CD1c-positive myeloid dendritic cell (primary cell): ENCODE results near the gene FRMD8.
A peak's percentile ranks its signal among the peaks of the same experiment; 100 is the strongest.

ENCODE experiments used
- DNase-seq: peaks from one replicate; pipeline ENCODE4 v3.0.0-alpha.2; 2016; ENCODE audit errors: extremely low spot score

FRMD8 gene

DNA sequence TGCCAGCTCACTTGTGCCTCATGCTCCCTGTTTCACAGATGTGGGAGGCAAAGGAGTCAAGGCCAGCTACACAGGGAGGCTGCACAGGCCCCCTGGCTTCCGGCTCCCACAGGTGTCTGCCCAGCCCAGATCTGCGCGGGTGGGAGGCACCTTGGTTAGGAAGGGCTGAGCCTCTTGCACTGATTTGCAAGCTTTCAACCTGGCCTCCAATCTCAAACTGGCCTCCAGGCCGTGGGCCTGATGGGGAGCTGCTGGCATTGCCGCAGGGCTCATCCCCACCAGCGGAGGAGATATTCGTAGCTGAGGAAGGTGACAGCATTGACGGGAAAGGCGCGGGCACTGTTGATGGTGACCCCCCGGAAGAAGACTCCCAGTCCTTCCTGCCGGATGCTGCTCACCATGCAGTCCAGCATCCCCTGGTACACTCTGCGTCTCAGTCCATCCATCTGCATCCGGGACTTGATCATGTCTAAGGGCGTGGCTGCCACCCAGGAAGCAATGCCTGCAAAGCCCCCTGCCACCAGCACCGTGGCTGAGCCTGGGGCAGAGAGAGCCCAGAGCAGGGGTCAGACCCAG, 10.2 kb upstream of the FRMD8 start:
- DNase-seq, result no peak

DNA sequence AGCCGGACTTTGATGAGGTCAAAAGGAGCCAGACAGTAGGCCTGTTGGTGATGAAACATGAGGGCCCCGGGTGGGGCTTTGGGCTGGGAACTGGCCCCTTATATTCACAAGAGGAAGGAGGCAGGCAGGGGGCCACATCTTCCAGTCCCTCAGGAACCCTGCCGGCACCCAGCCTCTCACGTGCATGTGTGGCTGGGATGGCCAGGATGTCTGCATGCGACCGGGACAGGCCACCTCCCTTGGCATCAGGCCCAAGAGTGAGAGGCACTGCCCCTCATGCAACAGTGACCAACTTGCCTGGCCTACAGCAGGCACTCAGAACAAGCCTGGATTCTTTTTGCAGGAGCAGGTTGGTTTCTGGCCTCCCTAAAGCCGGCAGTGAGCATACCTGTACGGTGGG, 9.4 kb upstream of the FRMD8 start:
- no peak for DNase-seq

DNA sequence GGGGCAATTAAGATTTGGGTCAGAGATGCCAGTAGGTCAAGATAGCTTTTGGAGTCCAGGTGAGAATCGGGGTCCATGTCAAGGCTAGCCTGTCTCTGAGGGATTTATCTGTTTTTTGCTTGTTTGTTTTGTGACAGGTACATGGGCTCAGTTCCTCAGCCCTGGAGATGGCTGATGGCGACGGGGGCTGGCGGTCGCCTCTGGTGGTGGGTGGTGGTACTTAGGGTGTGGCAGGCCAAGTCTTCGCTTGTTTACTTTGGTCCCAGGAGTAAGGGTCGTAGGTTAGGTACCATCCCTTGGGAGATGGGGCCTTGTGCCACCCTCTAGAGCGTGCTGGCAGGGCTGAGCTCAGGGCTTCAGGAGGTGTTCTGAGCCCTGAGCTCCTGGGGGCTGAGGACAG, 8.7 kb upstream of the FRMD8 start:
- DNase-seq, result no peak

DNA sequence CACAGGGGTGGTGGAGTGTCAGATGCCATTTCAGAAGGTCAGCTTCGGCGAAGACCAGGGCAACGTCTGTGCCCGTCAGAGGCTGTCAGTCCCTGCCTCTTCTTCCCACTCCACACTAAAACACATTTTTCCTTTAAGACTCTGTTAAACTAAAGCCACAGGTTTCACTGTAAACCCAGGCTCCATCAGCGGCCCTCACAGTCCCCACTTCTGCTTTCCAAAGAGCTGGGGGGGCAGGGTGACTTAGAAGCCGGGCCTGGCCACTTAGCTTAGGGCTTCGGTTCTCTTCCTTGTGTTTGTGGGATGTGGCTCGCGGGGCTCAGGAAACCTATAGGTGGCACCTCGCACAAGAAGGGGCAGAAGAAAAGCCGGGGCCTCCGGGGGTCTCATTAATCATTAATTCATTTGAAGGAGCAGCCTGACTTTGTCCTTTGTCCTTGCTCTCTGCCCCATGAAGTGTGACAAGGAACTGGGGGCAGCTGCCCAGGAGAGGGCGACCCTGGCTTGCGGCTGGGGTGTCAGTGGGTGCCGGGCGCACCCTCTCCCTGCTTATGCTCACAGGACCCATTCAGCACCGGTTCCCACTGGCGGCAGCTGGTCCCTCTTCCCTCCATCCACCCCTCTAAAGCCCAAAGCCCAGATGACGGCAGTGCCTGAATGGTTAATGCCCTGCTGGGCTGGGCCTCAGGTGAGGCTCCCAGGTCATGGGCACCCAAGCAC, 8.1 kb upstream of the FRMD8 start:
- peak; percentile 85 for DNase-seq

DNA sequence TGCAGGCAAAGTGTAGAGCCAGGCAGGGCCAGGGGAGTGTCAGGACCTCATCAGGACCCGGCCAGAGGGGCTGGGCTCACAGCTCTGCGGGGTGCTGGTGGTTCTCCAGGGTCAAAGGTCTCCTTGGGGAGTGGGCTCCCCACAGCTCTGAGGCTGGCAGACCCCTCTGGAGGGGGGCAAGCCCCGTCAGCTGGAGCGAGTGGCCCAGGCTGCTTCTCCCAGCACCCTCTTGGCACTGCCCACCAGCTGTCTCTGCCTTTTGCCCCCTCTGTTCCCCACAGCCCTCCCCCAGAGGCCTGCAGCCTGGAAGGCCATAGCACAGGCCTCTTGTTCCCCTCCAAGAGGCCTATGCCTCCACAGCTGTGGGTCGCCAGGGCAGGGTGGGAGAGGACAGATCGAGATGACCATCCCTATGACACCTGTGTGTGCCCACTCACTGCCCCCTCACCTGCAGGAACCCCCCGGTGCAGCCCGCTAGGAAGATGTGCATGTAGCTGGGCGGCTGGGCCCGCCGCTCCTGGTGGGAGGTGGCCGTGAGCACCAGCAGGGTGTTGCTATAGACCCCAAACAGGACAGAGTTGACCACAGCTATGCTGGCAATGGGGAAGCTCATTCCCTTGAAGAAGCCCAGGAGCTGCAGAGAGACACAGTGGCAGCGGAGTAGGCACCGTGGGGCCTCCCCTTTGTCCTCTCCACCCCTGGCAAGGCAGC, 7.4 kb upstream of the FRMD8 start:
- DNase-seq, result no peak

GRCh38 chr11:65379698-65380459, 6.6 kb upstream of the FRMD8 start:
- peak; percentile 7 for DNase-seq

DNA sequence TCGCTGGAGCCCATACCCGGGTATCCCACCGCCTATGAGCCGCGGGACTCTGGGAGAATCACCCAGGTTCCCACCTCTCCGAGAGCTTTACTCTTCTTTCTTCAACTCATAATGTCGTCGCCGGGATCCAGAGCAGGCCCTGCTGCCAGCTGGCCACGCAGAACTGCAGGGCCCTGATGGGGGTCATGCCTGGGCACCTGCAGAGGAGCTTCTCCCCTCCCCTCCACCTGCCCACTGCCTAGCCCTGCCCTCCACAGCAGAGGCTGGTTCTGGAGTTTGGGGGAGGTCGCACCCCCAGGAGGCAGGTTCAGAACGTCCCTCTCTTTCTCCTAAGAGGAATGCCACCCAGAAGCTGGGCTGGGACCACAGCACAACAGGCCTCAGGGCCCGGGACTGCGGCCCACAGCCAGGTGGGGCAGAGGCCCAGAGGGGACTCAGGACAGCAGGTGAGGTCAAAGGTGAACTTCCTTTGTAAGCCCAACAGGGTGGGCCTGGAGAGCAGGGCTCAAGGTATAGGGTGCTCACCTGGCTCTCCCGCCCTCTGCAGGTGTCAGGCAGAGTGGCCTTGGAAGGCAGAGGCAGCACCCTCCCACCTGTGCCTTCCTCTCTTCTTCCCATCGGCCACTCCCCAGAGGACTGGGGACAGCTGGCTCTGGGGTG, 5.8 kb upstream of the FRMD8 start:
- no peak for DNase-seq

DNA sequence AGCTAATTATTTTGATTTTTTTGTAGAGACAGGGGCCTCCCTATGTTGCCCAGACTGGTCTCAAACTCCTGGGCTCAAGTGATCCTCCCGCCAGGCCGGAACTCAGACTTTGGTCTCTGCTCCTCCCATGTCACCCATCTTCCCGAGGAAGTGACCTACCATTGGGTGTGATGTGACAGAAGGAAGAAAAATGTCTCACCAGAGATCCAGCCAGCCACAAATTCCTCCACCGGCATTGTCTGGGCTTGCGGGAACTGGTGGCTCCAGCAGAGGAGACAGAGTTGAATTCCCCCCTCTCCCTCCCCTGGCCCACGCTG, 4.8 kb upstream of the FRMD8 start:
- DNase-seq, result peak; percentile 80

DNA sequence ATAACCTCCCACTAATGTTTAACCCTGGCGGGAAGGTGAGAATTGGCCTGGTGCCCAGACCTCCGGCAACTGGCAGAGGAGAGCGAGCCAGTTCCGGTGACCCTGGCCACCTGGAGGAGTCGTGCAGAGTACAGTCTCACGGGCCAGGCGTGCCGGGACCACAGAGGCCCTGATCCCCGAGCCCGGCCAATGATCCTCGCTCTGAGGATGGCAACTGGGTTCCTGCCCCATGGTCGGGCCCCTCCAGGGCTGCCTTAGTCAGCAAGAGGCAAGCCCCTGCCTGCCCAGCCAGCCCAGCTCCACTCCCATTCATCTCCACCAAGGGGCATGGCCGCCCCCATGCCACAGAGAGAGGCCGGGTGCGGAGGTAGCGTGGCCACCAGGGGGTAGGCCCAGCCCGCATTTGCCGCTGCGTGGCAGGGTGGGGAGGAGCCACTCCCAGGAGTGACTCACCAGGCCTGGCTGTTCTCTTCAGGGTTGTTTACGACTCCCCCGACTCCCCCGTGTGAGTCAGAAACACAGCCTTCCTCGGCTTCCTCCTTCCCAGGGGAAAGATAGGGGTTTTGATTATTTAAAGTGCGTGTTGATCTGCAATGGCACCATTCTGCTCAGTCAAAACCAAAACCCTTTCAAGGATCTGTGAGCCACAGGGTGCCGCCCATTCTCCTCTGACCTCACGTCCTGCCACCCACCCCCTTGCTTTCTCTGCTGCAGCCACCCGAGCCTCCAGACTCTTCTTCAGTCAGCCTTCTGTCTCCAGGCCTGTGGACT, 4.2 kb upstream of the FRMD8 start, which contains the start of gene SLC25A45:
SLC25A45 (minus strand) TSS at position 614 of the 771 bp plus-strand sequence. CDS start 695 bp downstream, outside the sequence.
- DNase-seq, result peak; percentile 96

DNA sequence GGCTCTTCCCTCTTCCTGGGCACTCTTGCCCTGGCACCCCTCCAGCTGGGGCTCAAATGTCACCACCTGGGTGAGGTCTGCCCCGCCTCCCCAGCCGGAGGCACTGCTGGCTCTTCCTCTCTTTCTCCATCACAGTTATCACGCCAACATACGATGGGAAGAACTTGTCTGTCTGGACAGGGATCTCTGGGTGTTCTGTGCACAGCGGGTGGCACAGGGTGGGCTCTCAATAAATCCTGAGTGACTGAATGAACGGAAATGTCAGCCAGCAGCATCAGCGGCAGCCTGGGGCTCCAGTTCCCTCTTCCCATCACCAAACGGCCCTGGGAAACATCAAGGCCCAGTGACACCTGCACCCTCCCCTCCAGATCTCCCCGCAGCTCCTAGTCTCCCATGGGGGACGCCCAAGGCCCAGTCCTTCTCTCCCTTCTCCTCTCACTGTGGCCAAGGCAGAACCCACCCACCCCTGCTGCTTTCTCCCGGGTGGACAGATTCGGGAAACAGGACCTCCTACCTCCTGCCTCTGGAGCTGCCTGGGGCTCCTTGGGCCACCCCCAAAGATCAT, 3.6 kb upstream of the FRMD8 start:
- no peak for DNase-seq

GRCh38 chr11:65383778-65384177, 2.7 kb upstream of the FRMD8 start:
- DNase-seq, result no peak

DNA sequence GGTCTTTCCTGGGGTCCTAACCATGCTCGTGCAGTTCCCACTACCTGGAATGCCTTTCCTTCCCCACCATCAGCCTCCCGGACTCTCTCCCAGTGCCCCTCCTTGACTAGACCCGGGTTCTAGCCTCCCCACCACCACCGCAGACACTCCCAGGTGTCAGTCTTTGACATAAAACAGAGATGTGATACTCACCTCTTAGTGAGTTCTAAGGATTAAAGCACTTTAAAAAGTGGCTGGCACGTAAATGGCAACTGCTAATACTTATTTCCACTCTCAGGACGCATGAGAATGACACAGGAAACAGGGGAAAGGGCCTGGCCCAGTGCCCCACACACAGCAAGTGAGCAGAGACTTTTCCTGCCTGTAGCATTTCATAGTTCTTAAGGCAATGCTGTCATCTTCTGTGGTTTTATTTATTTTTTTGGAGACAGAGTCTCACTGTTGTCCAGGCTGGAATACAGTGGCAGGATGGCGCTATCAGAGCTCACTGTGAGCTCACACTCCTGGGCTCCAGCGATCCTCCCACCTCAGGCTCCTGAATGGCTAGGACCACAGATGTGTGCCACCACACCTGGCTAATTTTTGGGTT, 2.0 kb upstream of the FRMD8 start:
- DNase-seq, result no peak

DNA sequence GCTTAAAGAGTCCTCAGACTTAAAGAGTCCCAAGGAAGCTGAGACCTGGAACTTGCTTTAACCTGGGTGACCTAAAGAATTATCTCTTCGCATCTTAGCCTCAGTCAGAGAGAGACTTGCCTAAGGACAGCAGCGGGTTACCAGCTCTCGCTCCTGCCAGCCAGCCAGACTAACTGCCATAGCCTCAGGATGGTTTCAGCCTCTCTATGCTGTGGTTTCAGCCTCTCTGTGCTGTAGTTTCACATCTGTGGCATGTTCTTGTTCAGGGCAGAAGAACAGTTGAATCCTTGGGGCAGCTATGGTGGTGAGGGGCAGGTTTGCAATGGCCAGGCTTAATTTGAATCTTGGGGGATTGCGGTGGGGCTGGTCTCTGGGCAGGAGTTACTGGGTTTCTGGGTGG, 2.3 kb downstream of the FRMD8 start:
- DNase-seq, result no peak

- no peak for DNase-seq
These were observed 3.0 kb downstream of the FRMD8 start for GRCh38 chr11:65389294-65389980.

- no peak for DNase-seq
These were observed 3.9 kb downstream of the FRMD8 start for GRCh38 chr11:65390099-65390941.

- DNase-seq, result no peak
These were observed 4.6 kb downstream of the FRMD8 start for GRCh38 chr11:65390996-65391395.

- DNase-seq, result no peak
These were observed 5.9 kb downstream of the FRMD8 start for GRCh38 chr11:65392186-65392829.

DNA sequence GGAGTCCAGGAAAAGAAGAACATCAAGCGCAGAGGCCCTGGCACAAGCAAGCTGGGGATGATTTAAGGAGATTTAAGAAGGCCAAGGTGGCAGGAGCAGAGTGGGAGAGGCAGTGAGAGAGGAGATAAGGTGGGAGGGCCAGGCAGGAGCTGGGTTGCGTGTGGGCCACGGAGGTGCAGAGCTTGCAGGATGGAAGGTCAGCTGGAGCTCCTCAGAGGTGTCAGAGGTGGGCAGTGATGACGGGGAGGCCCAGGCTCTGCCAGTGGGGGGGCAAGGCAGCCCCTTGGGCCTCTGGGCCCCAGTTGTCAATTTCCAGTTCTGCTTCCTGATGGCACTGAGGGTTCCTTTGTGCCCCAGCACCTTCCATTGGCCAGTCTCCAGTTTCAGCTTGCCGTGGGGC, 6.5 kb downstream of the FRMD8 start:
- DNase-seq, result no peak
